GM19240 (cell line): ENCODE results near the gene LMAN1L.

Source experiments
- DNase-seq: peaks from one replicate; pipeline ENCODE4 v3.0.0; 2011; ENCODE audit warnings: low spot score; ENCODE audit not compliant: insufficient read length

The LMAN1L gene

GRCh38 chr15:74857082-74857655, 44.5 kb downstream of the LMAN1L start:
- peak; percentile 67 for DNase-seq

GRCh38 chr15:74857671-74858368, 45.2 kb downstream of the LMAN1L start:
- DNase-seq: no peak

- no peak for DNase-seq
These were observed 45.7 kb downstream of the LMAN1L start for GRCh38 chr15:74858369-74858740.

GRCh38 chr15:74863239-74864056, 50.8 kb downstream of the LMAN1L start:
- DNase-seq: no peak

- DNase-seq: no peak
These were observed 51.7 kb downstream of the LMAN1L start for GRCh38 chr15:74864296-74864695.

GRCh38 chr15:74865316-74865715, 52.7 kb downstream of the LMAN1L start:
- DNase-seq: no peak

- no peak for DNase-seq
These were observed 53.5 kb downstream of the LMAN1L start for GRCh38 chr15:74866090-74866489.

GRCh38 chr15:74867466-74868038, 54.9 kb downstream of the LMAN1L start:
- DNase-seq: no peak

GRCh38 chr15:74868059-74868458, 55.4 kb downstream of the LMAN1L start:
- DNase-seq: no peak

GRCh38 chr15:74869372-74869725, 56.7 kb downstream of the LMAN1L start:
- no peak for DNase-seq

- peak; percentile 81 for DNase-seq
These were observed 57.2 kb downstream of the LMAN1L start for GRCh38 chr15:74869726-74870407.

- no peak for DNase-seq
These were observed 58.0 kb downstream of the LMAN1L start for GRCh38 chr15:74870436-74871215.

GRCh38 chr15:74872702-74873035, 60.0 kb downstream of the LMAN1L start:
- DNase-seq: no peak

GRCh38 chr15:74873036-74873755, 60.6 kb downstream of the LMAN1L start, which contains the start of gene SCAMP2:
Gene SCAMP2 (minus strand): TSS chr15:74873365. CDS start chr15:74873255, 110 bp downstream.
- peak; percentile 96 for DNase-seq

GRCh38 chr15:74873756-74874424, 61.3 kb downstream of the LMAN1L start:
- no peak for DNase-seq
